Muscle of leg (tissue), 11 donors: ENCODE results near the gene GFOD1. TPM values are rescaled to one million over a fixed set of nuclear protein-coding genes. Genes with fewer than 3 reads are reported as not detected.
"Not testable (repeated sequence)": the region's sequence is repeated elsewhere in the genome, so short reads cannot be mapped to it uniquely, and the experiment has no call there.

Source experiments
- DNase-seq: peaks from one replicate; pipeline ENCODE4 v3.0.0; 2013
- H3K27ac ChIP-seq: one replicate; pipeline ENCODE4 v1.5.1; 2013; ENCODE audit warnings: mild to moderate bottlenecking, low read length, control low read depth
- H3K27me3 ChIP-seq: one replicate; pipeline ENCODE4 v1.6.1; 2013; ENCODE audit warnings: low read length; ENCODE audit not compliant: control insufficient read depth, insufficient read depth
- H3K36me3 ChIP-seq: one replicate; pipeline ENCODE4 v1.6.1; 2013; ENCODE audit warnings: low read length; ENCODE audit not compliant: control insufficient read depth, insufficient read depth
- H3K4me1 ChIP-seq: one replicate; pipeline ENCODE4 v1.6.1; 2013; ENCODE audit warnings: low read length; ENCODE audit not compliant: control insufficient read depth, insufficient read depth
- H3K4me3 ChIP-seq: one replicate; pipeline ENCODE4 v1.5.1; 2013; ENCODE audit warnings: low read length, control low read depth
- H3K9me3 ChIP-seq: replicated peaks from 2 replicates; pipeline ENCODE4 v1.6.1; 2013; ENCODE audit warnings: low read depth, low read length; ENCODE audit not compliant: control insufficient read depth
- WGBS: methylation state at CpG from one replicate; pipeline ENCODE4 v1.1.5; 2013; ENCODE audit warnings: missing lambda C conversion rate; ENCODE audit not compliant: insufficient coverage; 5-methylcytosine and 5-hydroxymethylcytosine counted together
- polyA plus RNA-seq, 8 donors: library from polyadenylated mRNA; unstranded; fragments of 120-200 nt; gene quantifications; one replicate each; pipeline versions ENCODE4 v1.2.1 to v1.2.3, GENCODE V29; 2013; ENCODE audit warnings: inconsistent platforms in 1 of 8, low replicate concordance in 1 of 8; ENCODE audit not compliant: insufficient read length in 8 of 8, insufficient read depth in 1 of 8
- total RNA-seq: library from RNA; stranded (reverse); fragments of 120-200 nt; gene quantifications from one replicate; pipeline ENCODE4 v1.2.4, GENCODE V29; 2013

The GFOD1 gene
- total and polyA plus RNA-seq, 9 donors: 2.1 to 4.1 (median 2.6) TPM

DNA sequence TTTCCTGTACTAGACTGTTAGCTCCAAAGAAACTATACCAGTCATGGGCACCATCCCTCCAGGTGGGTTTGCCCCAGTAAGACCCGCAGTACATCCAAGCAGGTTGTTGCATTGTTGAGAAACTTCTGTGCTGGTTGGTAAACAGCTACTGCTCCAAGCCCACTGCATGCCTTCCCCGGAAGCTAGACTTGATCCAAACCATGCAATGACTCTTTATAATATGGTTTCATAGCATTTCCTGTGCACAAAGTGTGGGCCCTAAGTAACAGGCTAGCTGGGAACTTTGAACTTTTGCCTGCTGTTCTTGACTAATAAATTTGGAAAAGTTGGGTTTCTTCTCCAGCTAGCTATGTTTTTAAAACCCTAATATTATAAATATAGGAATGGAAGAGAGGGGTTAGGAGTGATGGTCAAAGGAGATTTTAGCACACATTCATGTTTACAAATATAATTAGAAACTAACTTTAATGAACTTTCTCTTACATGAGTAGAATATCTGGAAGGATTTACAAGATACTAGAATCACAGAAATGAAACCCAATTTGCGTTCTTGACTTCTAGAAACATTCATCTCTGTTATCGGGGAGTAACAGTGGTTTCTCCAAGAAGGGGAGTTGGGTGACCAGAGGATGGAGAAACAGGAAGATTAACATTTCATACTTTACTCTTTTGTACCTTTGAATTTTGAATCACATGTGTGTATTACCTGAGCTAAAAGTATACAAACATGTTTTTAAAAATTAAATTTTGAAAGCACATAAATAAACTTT is 51.7 kb downstream of the GFOD1 start:
- no peaks in the 10 kb centered on the region for H3K4me1 ChIP-seq
- H3K4me3 ChIP-seq: no peak overlapping the region
- no peaks in the 10 kb centered on the region for H3K36me3 ChIP-seq
- no CpG with 5 or more reads among the region's 4 CpGs for WGBS
- H3K27me3 ChIP-seq: no peaks in the 10 kb centered on the region
- H3K27ac ChIP-seq: no peak overlapping the region
- DNase-seq: no peak
- H3K9me3 ChIP-seq: no peaks in the 10 kb centered on the region

GRCh38 chr6:13434777-13435176 is 52.6 kb downstream of the GFOD1 start:
- no peak for DNase-seq
- Histone ChIP-seq H3K27ac (no peak overlapping the region), H3K9me3 (no peaks in the 10 kb centered on the region), H3K27me3 (no peaks in the 10 kb centered on the region), H3K4me3 (no peak overlapping the region), H3K4me1 (no peaks in the 10 kb centered on the region), H3K36me3 (no peaks in the 10 kb centered on the region)
- WGBS: 82% methylated on average over 4 of the region's 6 CpGs

DNA sequence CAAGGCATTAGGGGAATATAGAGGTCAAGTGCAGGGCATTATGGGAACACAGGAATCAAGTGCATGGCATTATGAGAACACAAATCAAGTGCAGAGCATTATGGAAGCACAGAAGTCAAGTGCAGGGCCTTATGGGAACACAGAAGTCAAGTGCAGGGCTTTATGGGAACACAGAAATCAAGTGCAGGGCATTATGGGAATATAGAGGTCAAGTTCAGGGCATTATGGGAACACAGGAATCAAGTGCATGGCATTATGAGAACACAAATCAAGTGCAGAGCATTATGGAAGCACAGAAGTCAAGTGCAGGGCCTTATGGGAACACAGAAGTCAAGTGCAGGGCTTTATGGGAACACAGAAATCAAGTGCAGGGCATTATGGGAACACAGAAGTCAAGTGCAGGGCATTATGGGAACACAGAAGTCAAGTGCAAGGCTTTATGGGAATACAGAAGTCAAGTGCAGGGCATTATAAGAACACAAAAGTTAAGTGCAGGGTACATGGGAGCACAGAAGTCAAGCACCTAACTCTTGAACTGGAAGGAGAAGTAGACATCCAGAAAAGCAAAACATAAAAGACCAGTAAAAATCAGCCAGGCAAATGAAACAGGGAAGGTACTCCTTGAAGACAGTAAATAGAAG is 53.1 kb downstream of the GFOD1 start:
- not testable (repeated sequence) for H3K4me1 ChIP-seq, DNase-seq, H3K36me3 ChIP-seq, H3K27ac ChIP-seq, H3K9me3 ChIP-seq, H3K4me3 ChIP-seq, H3K27me3 ChIP-seq

DNA sequence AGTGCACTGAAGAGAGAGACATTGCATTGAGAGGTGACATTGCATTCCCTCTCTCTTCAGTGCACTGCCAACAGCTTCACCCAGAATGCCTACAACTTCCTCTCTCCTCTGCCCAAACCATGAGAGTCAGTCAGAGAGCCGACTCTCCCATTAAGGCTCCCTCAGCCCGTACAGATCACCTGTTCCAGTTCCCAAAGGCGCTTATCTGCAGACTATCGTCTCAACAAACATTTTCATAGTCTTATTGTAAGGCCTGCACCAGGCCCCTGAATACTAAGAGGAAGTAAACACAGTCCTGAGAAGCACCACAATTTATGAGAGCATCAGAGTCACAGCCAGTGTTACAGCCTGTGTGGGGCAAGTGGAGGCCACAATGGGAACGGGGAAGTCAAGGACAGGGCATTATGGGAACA is 53.7 kb downstream of the GFOD1 start:
- H3K9me3 ChIP-seq: no peaks in the 10 kb centered on the region
- H3K27me3 ChIP-seq: peaks cover 2% of the 10 kb centered on the region
- H3K36me3 ChIP-seq: no peaks in the 10 kb centered on the region
- 69% methylated on average over 3 of the region's 5 CpGs for WGBS
- no peak for DNase-seq
- H3K4me3 ChIP-seq: no peak overlapping the region
- peaks cover 4% of the 10 kb centered on the region for H3K4me1 ChIP-seq
- no peak overlapping the region for H3K27ac ChIP-seq

GRCh38 chr6:13432526-13433184 is 54.7 kb downstream of the GFOD1 start:
- 93% methylated on average over 4 of the region's 4 CpGs for WGBS
- Histone ChIP-seq H3K27me3 (peaks cover 2% of the 10 kb centered on the region), H3K36me3 (no peaks in the 10 kb centered on the region), H3K27ac (no peak overlapping the region), H3K9me3 (no peaks in the 10 kb centered on the region), H3K4me3 (no peak overlapping the region), H3K4me1 (peaks cover 8% of the 10 kb centered on the region)
- no peak for DNase-seq

GRCh38 chr6:13431861-13432465 is 55.4 kb downstream of the GFOD1 start:
- Histone ChIP-seq H3K4me3 (no peak overlapping the region), H3K27me3 (peaks cover 2% of the 10 kb centered on the region), H3K4me1 (peaks cover 8% of the 10 kb centered on the region), H3K36me3 (no peaks in the 10 kb centered on the region), H3K9me3 (no peaks in the 10 kb centered on the region), H3K27ac (no peak overlapping the region)
- no peak for DNase-seq
- 38% methylated on average over 2 of the region's 5 CpGs for WGBS

DNA sequence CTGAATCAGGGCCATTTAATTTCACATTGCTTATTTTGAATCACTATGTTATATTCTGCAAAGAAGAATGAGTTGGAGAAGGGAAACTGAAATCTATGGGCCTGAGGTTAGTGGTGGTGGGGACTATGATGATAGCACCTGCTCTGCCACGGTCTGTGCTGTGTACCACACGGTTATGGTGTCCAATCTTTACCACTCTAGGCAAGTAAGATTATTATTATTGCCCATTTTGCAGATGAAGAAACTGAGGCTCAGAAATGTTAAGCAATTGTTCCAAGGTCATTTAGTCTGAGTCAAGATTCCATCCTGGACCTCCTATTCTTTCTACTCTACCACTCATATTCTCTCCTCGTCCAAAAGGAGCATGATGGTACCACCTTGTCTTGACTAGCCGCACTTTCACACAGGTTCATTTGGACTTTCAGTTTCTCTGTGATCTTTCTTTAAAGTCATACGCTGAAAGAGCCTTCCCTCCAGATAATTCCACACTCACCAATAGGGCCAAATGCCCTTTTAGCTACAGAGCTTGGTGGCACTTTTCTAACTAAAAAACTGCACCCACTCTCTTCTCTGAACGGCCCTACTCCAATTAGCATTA is 56.2 kb downstream of the GFOD1 start:
- 90% methylated on average over 3 of the region's 6 CpGs for WGBS

DNA sequence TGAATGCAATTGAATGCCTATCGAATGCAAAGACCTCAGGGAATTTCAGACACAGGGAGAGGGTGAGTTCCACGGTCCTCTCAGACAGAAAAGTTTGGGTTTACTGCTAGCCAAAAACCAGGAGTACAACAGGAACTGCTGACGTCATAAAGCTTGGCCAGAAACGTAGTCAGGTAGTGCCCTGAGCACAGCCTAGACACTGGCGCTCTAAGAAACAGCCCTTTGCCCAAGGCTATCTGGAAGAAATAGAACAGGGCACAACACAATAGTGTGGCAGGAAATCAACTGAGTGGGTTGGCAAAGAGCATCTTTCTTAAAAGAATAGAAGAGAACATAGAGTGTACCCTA is 58.0 kb downstream of the GFOD1 start:
- Histone ChIP-seq H3K27me3 (peaks cover 2% of the 10 kb centered on the region), H3K4me3 (no peak overlapping the region), H3K27ac (no peak overlapping the region), H3K9me3 (no peaks in the 10 kb centered on the region), H3K36me3 (no peaks in the 10 kb centered on the region), H3K4me1 (peaks cover 19% of the 10 kb centered on the region)
- WGBS: 72% methylated on average over 5 of the region's 5 CpGs
- no peak for DNase-seq

More for the DNA sequence above, 56.2 kb downstream of the GFOD1 start:
- no peaks in the 10 kb centered on the region for H3K9me3 ChIP-seq
- H3K36me3 ChIP-seq: no peaks in the 10 kb centered on the region
- no peak overlapping the region for H3K27ac ChIP-seq
- no peak overlapping the region for H3K4me3 ChIP-seq
- peaks cover 2% of the 10 kb centered on the region for H3K27me3 ChIP-seq
- DNase-seq: no peak
- H3K4me1 ChIP-seq: peaks cover 9% of the 10 kb centered on the region

DNA sequence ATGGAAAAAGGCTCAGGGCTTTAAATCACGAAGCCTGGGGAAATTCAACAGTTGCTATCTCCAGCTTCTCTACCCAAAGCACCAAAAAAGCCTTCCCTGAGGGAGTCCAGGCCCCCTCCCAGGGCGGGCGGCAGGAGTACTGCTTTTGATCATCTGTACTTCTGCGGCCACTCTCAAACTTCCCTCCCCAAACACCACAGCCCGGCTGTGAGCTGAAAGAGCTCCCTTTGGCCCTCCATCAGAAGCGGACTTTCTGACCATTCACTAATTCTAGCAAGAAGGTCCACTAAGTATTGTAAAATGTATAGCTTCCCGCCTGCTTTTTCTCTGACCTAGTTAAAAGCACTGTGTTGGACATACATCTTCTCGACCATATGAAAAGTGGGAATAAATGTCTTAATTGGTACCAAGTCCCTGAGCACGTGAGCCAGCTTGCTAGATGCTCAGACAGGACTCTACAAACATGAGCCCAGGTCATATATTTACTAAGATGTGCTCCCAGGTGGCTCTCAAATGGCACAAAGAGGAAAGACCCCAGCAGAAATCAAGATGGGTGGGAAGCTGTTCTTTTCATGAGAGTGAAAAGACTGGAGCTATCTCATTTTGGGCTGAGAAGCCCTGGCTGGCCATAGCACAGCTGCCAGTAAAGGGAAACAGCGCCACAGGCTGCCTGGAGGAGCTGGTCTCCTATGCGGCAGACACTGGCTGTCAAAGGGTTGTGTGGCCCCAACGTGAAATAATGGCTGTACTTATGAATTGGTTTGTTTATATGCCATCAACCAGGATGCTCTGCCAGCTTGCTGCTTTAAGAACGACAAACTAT is 58.6 kb downstream of the GFOD1 start:
- Histone ChIP-seq H3K36me3 (no peaks in the 10 kb centered on the region), H3K27ac (no peak overlapping the region), H3K4me1 (peaks cover 19% of the 10 kb centered on the region), H3K27me3 (peaks cover 2% of the 10 kb centered on the region), H3K4me3 (no peak overlapping the region), H3K9me3 (no peaks in the 10 kb centered on the region)
- WGBS: 69% methylated on average over 5 of the region's 13 CpGs
- DNase-seq: no peak
